Measurements from ENCODE around the gene TRIB2. TPM values are rescaled to one million over a fixed set of nuclear protein-coding genes. Genes with fewer than 3 reads are reported as not detected.
A peak's percentile ranks its signal among the peaks of the same experiment; 100 is the strongest.

The TRIB2 gene
- total and polyA plus RNA-seq, 9 of the 15 experiments (the other 6 are each of a cell fraction or from before 2014, with no cell fraction given) = 9.0 to 39.0 (median 26.3) TPM

- TF ChIP-seq TFE3 (CRISPR knock-in tag; IDR thresholded peaks at IDR 0.05) (no peak), SIN3B (IDR thresholded peaks at IDR 0.05; ENCODE audit: low read depth) (no peak), BDP1 (IDR thresholded peaks at IDR 0.05; ENCODE audit: insufficient read depth, insufficient read length) (no peak), ZNF740 (CRISPR knock-in tag; IDR thresholded peaks at IDR 0.05) (no peak), ZNF740 (tag; IDR thresholded peaks at IDR 0.05) (no peak), HDAC2 (IDR thresholded peaks at IDR 0.05) (no peak), NCOA1 (IDR thresholded peaks at IDR 0.05; ENCODE audit: low read depth) (no peak), ZNF780A (CRISPR knock-in tag; IDR thresholded peaks at IDR 0.05) (no peak), LCOR (CRISPR knock-in tag; IDR thresholded peaks at IDR 0.05) (no peak), THRA (IDR thresholded peaks at IDR 0.05) (no peak), CTBP1 (IDR thresholded peaks at IDR 0.05; ENCODE audit: borderline replicate concordance) (0 out of 2 replicates have a peak, but pooled peaks have one; percentile 22), ZNF140 (CRISPR knock-in tag; IDR thresholded peaks at IDR 0.05) (no peak), HEY1 (CRISPR knock-in tag; IDR thresholded peaks at IDR 0.05; ENCODE audit: borderline replicate concordance) (no peak), BMI1 (IDR thresholded peaks at IDR 0.05; ENCODE audit: low read length) (no peak), PHF8 (IDR thresholded peaks at IDR 0.05; ENCODE audit: borderline replicate concordance, low read length) (no peak), CEBPB (tag; IDR thresholded peaks at IDR 0.05) (0 out of 2 replicates have a peak, but pooled peaks have one; percentile 14), PYGO2 (tag; IDR thresholded peaks at IDR 0.05) (no peak), TEAD2 (tag; IDR thresholded peaks at IDR 0.05) (no peak), POLR2G (IDR thresholded peaks at IDR 0.05; ENCODE audit: low read depth, low read length) (no peak), GATA2 (CRISPR knock-in tag; IDR thresholded peaks at IDR 0.05) (peak; percentile 78), TBP (optimal IDR thresholded peaks at IDR 0.05; ENCODE audit: low read depth, low read length) (no peak), CCNT2 (IDR thresholded peaks at IDR 0.05; ENCODE audit: borderline replicate concordance, extremely low read depth, insufficient read length, low read depth, low read length) (peak; percentile 18), POLR2A (conservative IDR thresholded peaks at IDR 0.05) (no peak)
Observed at GRCh38 chr2:12705742-12706141, 11.0 kb upstream of the TRIB2 start (continued).
